SK-N-MC (cell line): ENCODE measurements around the gene C16orf96.

Experiments
- DNase-seq: peaks from one replicate; pipeline ENCODE4 v3.0.0-alpha.2; 2011; ENCODE audit warnings: low read depth, low spot score
- H3K27ac ChIP-seq: fragments of 200-600 bp; sonication (generic); 2 replicates; pipeline ENCODE4 v1.5.1; 2016; ENCODE audit warnings: mixed run types
- H3K36me3 ChIP-seq: fragments of 200-600 bp; sonication (generic); 2 replicates; pipeline ENCODE4 v1.6.1; 2017; ENCODE audit warnings: antibody characterized with exemption, low read length, mixed read lengths; ENCODE audit not compliant: insufficient read depth
- H3K4me3 ChIP-seq: fragments of 200-600 bp; sonication (generic); 2 replicates; pipeline ENCODE4 v1.5.1; 2016
- H3K9ac ChIP-seq: fragments of 200-600 bp; sonication (generic); 2 replicates; pipeline ENCODE4 v1.8.0; 2017; ENCODE audit warnings: mixed run types, mixed read lengths; ENCODE audit not compliant: insufficient read length
- H3K9me3 ChIP-seq: fragments of 200-600 bp; sonication (generic); 2 replicates; pipeline ENCODE4 v1.6.1; 2017; ENCODE audit warnings: low read depth, mild to moderate bottlenecking, antibody characterized with exemption, low read length, moderate library complexity, mixed read lengths
- EZH2 ChIP-seq: fragments of 200-600 bp; sonication (generic); IDR thresholded peaks from one replicate; pipeline ENCODE4 v1.6.1; 2017; ENCODE audit warnings: antibody characterized with exemption
- FOXP2 ChIP-seq: optimal IDR thresholded peaks from 2 replicates; pipeline ENCODE3; 2011; ENCODE audit warnings: mild to moderate bottlenecking, moderate library complexity; ENCODE audit not compliant: insufficient read depth; ENCODE audit errors: extremely low read length, control extremely low read depth
- POLR2AphosphoS5 ChIP-seq: IDR thresholded peaks from 2 replicates; pipeline ENCODE4 v1.6.1; 2012; ENCODE audit warnings: mild to moderate bottlenecking, low read depth, low read length, borderline replicate concordance

The C16orf96 gene

DNA sequence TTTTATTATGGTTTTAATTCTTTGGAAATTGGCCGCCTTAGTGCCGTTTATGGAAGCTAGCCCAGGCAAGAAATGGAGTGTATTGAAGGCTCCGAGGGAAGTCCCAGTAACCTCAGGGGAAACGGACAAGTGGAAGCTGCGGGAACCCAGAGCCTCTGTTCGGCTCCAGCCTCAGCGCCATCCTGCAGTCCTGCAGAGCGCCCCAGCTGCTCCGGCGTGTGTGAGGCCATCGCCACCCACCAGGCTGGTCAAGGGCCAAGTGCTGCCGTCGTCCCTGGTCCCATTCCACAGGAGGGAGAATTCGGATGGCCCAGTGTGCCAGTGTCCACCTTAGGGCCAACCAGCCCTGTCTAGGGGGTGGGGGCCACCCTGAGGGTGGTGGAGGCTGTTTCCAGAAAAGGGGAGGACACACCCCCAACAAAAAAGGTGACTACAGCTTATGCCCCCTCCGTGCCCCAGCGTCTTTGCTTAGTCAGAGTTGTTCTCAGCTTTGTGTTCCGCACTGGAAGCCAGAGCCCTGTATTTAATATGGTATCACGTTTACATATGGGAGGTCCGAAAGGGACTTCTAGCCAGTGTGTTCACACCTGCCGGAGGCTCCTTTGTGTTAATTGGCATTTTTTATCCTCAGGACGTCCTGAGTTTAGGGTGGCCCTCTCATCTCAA is 81.5 kb downstream of the C16orf96 start:
- H3K27ac ChIP-seq = no peak overlapping the region
- no peaks in the 10 kb centered on the region for H3K9me3 ChIP-seq
- TF ChIP-seq POLR2AphosphoS5 = no peak
- TF ChIP-seq EZH2 = no peak
- no peak for TF ChIP-seq FOXP2
- no peak overlapping the region for H3K4me3 ChIP-seq
- DNase-seq = no peak
- no peaks in the 10 kb centered on the region for H3K36me3 ChIP-seq
- no peak overlapping the region for H3K9ac ChIP-seq

GRCh38 chr16:4639899-4640509 is 83.9 kb downstream of the C16orf96 start:
- Histone ChIP-seq H3K36me3 (no peaks in the 10 kb centered on the region), H3K4me3 (no peak overlapping the region), H3K9ac (no peak overlapping the region), H3K27ac (no peak overlapping the region), H3K9me3 (no peaks in the 10 kb centered on the region)
- no peak for DNase-seq
- TF ChIP-seq EZH2 = no peak
- TF ChIP-seq FOXP2 = no peak
- no peak for TF ChIP-seq POLR2AphosphoS5

GRCh38 chr16:4640572-4641305 is 84.6 kb downstream of the C16orf96 start:
- TF ChIP-seq POLR2AphosphoS5 = no peak
- TF ChIP-seq EZH2 = no peak
- TF ChIP-seq FOXP2 = no peak
- Histone ChIP-seq H3K27ac (no peak overlapping the region), H3K9me3 (no peaks in the 10 kb centered on the region), H3K36me3 (no peaks in the 10 kb centered on the region), H3K4me3 (no peak overlapping the region), H3K9ac (no peak overlapping the region)
- DNase-seq = no peak

DNA sequence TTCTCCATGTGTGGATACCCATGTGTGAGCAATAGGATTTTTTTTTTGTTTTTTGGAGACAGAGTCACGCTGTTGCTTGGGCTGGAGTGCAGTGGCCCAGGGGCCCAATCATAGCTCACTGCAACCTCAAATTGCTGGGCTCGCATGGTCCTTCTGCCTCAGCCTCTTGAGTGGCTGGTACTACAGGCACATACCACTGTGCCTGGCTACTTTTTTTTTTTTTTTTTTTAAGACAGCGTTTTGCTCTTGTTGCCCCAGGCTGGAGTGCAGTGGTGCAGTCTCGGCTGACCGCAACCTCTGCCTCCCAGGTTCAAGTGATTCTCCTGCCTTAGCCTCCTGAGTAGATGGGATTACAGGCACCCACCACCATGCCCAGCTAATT is 85.2 kb downstream of the C16orf96 start:
- no peak for TF ChIP-seq FOXP2
- no peak for TF ChIP-seq POLR2AphosphoS5
- TF ChIP-seq EZH2 = no peak
- Histone ChIP-seq H3K9me3 (no peaks in the 10 kb centered on the region), H3K36me3 (no peaks in the 10 kb centered on the region), H3K27ac (no peak overlapping the region), H3K9ac (no peak overlapping the region), H3K4me3 (no peak overlapping the region)
- no peak for DNase-seq

GRCh38 chr16:4641895-4642294 is 85.8 kb downstream of the C16orf96 start:
- H3K4me3 ChIP-seq = no peak overlapping the region
- no peaks in the 10 kb centered on the region for H3K36me3 ChIP-seq
- H3K27ac ChIP-seq = no peak overlapping the region
- no peak overlapping the region for H3K9ac ChIP-seq
- no peak for DNase-seq
- no peaks in the 10 kb centered on the region for H3K9me3 ChIP-seq
- no peak for TF ChIP-seq POLR2AphosphoS5
- TF ChIP-seq EZH2 = no peak
- no peak for TF ChIP-seq FOXP2

GRCh38 chr16:4646773-4647643 is 90.9 kb downstream of the C16orf96 start:
- H3K36me3 ChIP-seq = no peaks in the 10 kb centered on the region; the same call in 1 of the 2 replicates
- TF ChIP-seq EZH2 (no peak), FOXP2 (no peak), POLR2AphosphoS5 (no peak)
- H3K9ac ChIP-seq = no peak overlapping the region
- no peak overlapping the region for H3K27ac ChIP-seq
- H3K9me3 ChIP-seq = no peaks in the 10 kb centered on the region
- no peak for DNase-seq
- H3K4me3 ChIP-seq = no peak overlapping the region

GRCh38 chr16:4647644-4647980 is 91.5 kb downstream of the C16orf96 start:
- no peak for DNase-seq
- Histone ChIP-seq H3K9ac (no peak overlapping the region), H3K27ac (no peak overlapping the region), H3K36me3 (no peaks in the 10 kb centered on the region; the same call in 1 of the 2 replicates), H3K9me3 (no peaks in the 10 kb centered on the region), H3K4me3 (no peak overlapping the region)
- TF ChIP-seq FOXP2 (no peak), EZH2 (no peak), POLR2AphosphoS5 (no peak)

- DNase-seq = no peak
- TF ChIP-seq POLR2AphosphoS5 (no peak), EZH2 (no peak), FOXP2 (no peak)
- no peaks in the 10 kb centered on the region; the same call in 1 of the 2 replicates for H3K36me3 ChIP-seq
- H3K4me3 ChIP-seq = no peak overlapping the region
- H3K9me3 ChIP-seq = no peaks in the 10 kb centered on the region
- no peak overlapping the region for H3K27ac ChIP-seq
- H3K9ac ChIP-seq = no peak overlapping the region
Measured at GRCh38 chr16:4648917-4649316, 92.8 kb downstream of the C16orf96 start.
